MM.1S (cell line): ENCODE results near the gene CDK17.

ENCODE experiments used
- CTCF ChIP-seq: fragments of 300-600 bp; sonication (generic); IDR thresholded peaks from 2 replicates; pipeline ENCODE4 v1.5.1; 2016; ENCODE audit warnings: antibody characterized with exemption, low read length, mixed read lengths
- EZH2 ChIP-seq: fragments of 300-600 bp; sonication (generic); optimal IDR thresholded peaks from 2 replicates; pipeline ENCODE3; 2017; ENCODE audit warnings: low read depth, mild to moderate bottlenecking, antibody characterized with exemption, low read length, mixed read lengths
- EZH2phosphoT487 ChIP-seq: fragments of 300-600 bp; sonication (generic); IDR thresholded peaks from 2 replicates; pipeline ENCODE4 v1.6.1; 2018; ENCODE audit warnings: antibody characterized with exemption, low read length

DNA sequence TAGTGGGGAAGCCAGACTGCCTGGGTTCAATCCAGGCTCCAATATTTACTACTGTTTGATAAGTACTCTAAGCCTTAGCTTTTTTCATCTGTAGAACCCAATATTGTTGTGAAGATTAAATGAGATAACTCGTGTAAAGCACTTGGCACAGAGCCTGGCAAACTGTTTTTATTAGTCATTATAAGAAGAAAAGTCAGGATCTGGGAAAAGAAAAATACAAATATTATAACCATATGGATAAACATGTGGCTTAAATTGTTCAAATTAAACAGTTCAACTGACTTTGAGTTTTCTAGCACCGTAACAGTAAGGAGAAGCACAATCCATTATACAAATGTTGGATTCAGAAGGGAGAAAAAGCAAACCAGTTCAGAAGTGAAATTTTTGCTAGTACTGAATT, 22.0 kb upstream of the CDK17 start:
- TF ChIP-seq CTCF (no peak), EZH2phosphoT487 (no peak), EZH2 (no peak)
